ENCODE measurements around the gene STAT1.

STAT1 gene

DNA sequence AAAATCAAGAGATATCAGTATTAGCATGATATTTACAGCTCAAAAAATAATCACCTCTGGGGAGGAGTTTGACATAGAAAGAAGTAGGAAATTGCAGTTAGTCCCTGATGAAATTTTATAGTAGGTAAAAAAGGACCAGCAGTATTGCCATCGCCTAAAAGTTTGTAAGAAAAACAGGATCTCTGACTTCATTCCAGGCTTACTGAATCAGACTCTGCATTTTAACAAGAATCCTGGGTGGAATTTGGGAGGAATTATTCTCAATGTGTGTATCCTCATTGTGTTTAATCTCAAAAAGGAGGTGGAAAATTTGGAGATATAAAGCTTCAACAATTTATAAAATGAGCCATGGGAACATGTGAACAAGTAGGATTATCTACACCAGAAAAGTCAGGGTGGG, 31.2 kb upstream of the STAT1 start:
- Histone ChIP-seq H3K4me1 (ENCODE audit: control insufficient read depth, insufficient read depth, low read length) (peaks cover 2% of the 10 kb centered on the region), H3K27ac (ENCODE audit: low read depth, low read length) (no peak overlapping the region), H3K9ac (ENCODE audit: low read length) (no peak overlapping the region), H3K4me3 (ENCODE audit: low read length) (no peak overlapping the region), H3K36me3 (ENCODE audit: control insufficient read depth, insufficient read depth, low read length) (no peaks in the 10 kb centered on the region), H3K27me3 (ENCODE audit: control insufficient read depth, insufficient read depth, low read length) (no peaks in the 10 kb centered on the region)

DNA sequence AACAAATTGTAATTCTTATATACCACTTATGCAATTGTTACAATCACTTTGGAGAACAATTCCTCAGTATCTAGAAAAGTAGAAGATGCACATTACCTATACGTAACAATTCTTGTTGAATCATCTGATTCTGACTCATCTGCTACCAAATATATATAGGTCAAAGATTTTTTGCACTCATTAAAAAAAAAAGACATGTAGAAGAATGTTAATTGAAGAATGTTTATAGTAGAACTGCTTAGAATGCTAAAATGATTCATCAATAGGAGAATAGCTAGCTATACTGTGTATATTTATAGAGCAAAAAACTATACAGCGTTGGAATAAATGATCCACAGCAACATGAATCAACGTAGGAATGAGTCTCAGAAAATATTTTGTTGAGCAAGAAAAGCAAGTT, 29.5 kb upstream of the STAT1 start:
- Histone ChIP-seq H3K4me3 (ENCODE audit: low read length) (no peak overlapping the region), H3K9ac (ENCODE audit: low read length) (no peak overlapping the region), H3K4me1 (ENCODE audit: control insufficient read depth, insufficient read depth, low read length) (no peaks in the 10 kb centered on the region), H3K36me3 (ENCODE audit: control insufficient read depth, insufficient read depth, low read length) (no peaks in the 10 kb centered on the region), H3K27ac (ENCODE audit: low read depth, low read length) (no peak overlapping the region), H3K27me3 (ENCODE audit: control insufficient read depth, insufficient read depth, low read length) (no peaks in the 10 kb centered on the region)

DNA sequence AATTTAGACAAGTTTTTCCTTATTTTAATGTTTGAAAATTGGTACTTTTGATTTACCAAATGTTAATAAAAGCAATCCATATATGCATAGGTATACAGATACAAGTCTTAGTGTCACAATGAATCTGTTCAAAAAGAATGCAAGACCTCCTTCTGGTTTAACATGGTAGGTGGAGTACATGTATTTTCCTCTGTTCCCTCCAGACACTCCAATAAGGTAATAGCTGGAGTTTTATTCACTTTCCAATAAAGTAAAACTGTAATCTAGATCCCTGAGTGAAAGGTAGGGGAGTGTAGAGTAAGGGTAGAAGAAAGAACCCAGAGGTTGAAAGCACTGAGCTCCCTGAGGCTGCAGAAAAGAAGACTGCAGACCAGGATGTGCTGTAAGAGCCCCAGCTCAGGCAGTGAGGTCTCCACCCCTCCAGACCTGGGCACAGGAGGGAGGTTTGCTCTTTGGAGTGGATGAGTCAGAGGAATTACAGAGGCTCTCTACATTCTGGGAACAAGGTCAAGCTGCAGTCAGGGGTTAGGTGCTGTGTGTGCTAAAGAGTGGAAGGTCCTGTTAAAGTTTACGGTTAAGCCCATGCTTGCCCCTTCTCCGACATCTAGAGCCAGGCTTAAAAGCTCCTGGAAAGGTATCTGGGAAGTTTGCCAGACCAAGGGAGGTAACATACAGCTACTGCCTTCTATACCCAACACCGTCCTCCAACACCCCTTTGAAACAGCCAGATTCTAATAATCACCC, 27.6 kb upstream of the STAT1 start:
- no peaks in the 10 kb centered on the region for H3K36me3 ChIP-seq (ENCODE audit: control insufficient read depth, insufficient read depth, low read length)
- peak overlapping the region; percentile 40 for H3K9ac ChIP-seq (ENCODE audit: low read length)
- H3K27me3 ChIP-seq (ENCODE audit: control insufficient read depth, insufficient read depth, low read length): no peaks in the 10 kb centered on the region
- H3K27ac ChIP-seq (ENCODE audit: low read depth, low read length): no peak overlapping the region
- H3K4me1 ChIP-seq (ENCODE audit: control insufficient read depth, insufficient read depth, low read length): no peaks in the 10 kb centered on the region
- no peak overlapping the region for H3K4me3 ChIP-seq (ENCODE audit: low read length)

DNA sequence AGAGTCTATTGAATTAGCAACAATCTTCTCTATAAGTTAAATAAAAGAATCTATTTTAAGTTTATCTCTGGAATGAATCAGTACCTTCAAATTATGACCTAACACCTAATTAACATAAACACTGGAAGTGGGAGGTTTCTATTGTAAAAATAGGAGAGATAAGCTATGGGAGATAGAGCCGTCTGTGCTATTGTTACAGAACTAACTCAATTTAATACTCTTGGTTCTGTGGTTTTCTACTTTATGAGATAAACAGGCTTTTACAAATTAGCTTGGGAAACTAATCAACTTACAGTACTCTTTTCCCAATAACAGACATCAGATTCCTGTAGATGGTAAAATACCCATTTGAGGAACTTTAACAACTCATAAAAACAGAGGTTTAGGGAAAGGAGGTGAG, 25.6 kb upstream of the STAT1 start:
- H3K36me3 ChIP-seq (ENCODE audit: control insufficient read depth, insufficient read depth, low read length): no peaks in the 10 kb centered on the region
- H3K4me1 ChIP-seq (ENCODE audit: control insufficient read depth, insufficient read depth, low read length): no peaks in the 10 kb centered on the region
- H3K27ac ChIP-seq (ENCODE audit: low read depth, low read length): no peak overlapping the region
- H3K27me3 ChIP-seq (ENCODE audit: control insufficient read depth, insufficient read depth, low read length): no peaks in the 10 kb centered on the region
- no peak overlapping the region for H3K4me3 ChIP-seq (ENCODE audit: low read length)
- H3K9ac ChIP-seq (ENCODE audit: low read length): no peak overlapping the region

DNA sequence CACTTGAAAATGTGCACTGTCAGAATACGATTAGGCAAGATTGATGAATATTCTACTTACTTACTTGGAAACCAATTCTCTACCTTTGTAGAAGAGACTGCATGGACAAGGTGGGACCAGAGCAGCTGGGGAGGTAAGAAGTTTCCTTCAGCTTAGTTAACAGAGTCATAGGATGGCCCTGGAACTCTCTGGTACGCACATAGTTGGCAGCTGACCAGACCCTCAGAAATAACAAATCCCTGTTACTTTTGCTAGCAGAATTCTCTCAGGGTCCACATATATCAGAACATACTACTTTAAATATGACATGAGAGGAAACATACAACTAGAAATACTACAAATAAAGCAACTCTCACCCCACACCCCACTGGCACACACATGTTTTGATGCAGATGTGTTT, 24.8 kb upstream of the STAT1 start:
- no peak overlapping the region for H3K27ac ChIP-seq (ENCODE audit: low read depth, low read length)
- H3K4me3 ChIP-seq (ENCODE audit: low read length): no peak overlapping the region
- H3K36me3 ChIP-seq (ENCODE audit: control insufficient read depth, insufficient read depth, low read length): no peaks in the 10 kb centered on the region
- no peaks in the 10 kb centered on the region for H3K27me3 ChIP-seq (ENCODE audit: control insufficient read depth, insufficient read depth, low read length)
- no peaks in the 10 kb centered on the region for H3K4me1 ChIP-seq (ENCODE audit: control insufficient read depth, insufficient read depth, low read length)
- H3K9ac ChIP-seq (ENCODE audit: low read length): no peak overlapping the region

DNA sequence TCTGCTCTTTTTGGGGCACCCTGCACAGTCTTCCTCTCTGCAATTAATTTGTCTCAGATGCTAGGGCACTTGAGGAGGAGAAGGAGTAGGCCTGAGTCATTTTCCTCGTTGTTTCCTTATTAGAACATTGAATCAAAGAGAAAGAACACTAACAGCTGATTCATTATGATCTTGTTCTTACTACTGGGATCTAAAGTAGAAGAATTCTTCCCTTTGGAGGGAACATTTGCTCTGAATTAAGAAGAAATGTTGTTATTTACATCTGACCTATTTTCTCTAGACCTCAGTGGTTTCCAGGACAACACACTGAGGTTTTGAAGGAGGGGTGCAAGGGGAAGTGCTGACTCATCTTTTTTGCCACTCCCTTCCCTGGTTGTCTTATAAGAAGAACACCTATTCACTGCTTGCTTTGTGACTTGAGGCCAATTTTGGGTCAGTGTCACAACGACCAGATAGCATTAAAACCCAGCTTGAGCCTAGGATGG, 24.3 kb upstream of the STAT1 start:
- Histone ChIP-seq H3K4me3 (ENCODE audit: low read length) (no peak overlapping the region), H3K4me1 (ENCODE audit: control insufficient read depth, insufficient read depth, low read length) (no peaks in the 10 kb centered on the region), H3K27me3 (ENCODE audit: control insufficient read depth, insufficient read depth, low read length) (no peaks in the 10 kb centered on the region), H3K27ac (ENCODE audit: low read depth, low read length) (no peak overlapping the region), H3K36me3 (ENCODE audit: control insufficient read depth, insufficient read depth, low read length) (no peaks in the 10 kb centered on the region), H3K9ac (ENCODE audit: low read length) (no peak overlapping the region)

DNA sequence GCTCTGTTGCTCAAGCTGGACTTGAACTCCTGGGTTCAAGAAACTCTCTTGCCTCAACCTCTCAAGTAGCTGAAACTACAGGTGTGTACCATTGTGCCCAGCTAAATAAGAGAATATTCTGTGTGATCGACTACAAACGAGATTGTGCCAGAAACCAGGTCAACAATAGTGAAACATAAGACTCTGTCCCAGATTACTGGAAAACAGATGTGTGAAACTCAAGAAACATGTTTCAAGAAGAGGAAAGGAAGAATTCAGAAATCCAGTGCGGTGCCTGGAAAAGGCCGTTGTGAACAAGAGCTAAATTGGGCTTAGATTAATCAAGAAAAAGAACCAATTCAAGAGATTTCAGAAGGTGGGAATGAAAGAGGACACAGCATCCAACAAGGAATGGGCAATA, 23.4 kb upstream of the STAT1 start:
- H3K4me1 ChIP-seq (ENCODE audit: control insufficient read depth, insufficient read depth, low read length): no peaks in the 10 kb centered on the region
- H3K36me3 ChIP-seq (ENCODE audit: control insufficient read depth, insufficient read depth, low read length): no peaks in the 10 kb centered on the region
- H3K9ac ChIP-seq (ENCODE audit: low read length): no peak overlapping the region
- no peak overlapping the region for H3K27ac ChIP-seq (ENCODE audit: low read depth, low read length)
- no peak overlapping the region for H3K4me3 ChIP-seq (ENCODE audit: low read length)
- no peaks in the 10 kb centered on the region for H3K27me3 ChIP-seq (ENCODE audit: control insufficient read depth, insufficient read depth, low read length)

DNA sequence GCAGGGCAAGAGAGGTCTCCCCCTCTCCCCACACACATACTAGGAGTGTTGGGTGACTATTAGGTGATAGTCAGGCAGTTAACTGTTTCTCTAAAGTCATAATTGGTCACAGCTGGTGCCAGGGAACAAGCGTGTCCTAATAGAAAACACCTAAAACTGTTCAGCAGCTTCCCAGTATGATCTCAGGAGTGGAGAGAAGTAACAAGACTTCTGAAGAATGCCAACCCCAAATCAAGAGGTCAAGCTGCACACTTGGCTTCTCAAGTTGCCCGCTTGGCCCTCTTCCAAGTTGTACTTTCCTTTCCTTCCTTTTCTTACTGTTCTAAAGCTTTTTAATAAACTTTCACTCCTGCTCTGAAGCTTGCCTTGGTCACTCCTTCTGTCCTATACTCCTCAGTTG, 22.4 kb upstream of the STAT1 start:
- Histone ChIP-seq H3K4me1 (ENCODE audit: control insufficient read depth, insufficient read depth, low read length) (no peaks in the 10 kb centered on the region), H3K36me3 (ENCODE audit: control insufficient read depth, insufficient read depth, low read length) (no peaks in the 10 kb centered on the region), H3K9ac (ENCODE audit: low read length) (no peak overlapping the region), H3K27ac (ENCODE audit: low read depth, low read length) (no peak overlapping the region), H3K4me3 (ENCODE audit: low read length) (no peak overlapping the region), H3K27me3 (ENCODE audit: control insufficient read depth, insufficient read depth, low read length) (no peaks in the 10 kb centered on the region)

DNA sequence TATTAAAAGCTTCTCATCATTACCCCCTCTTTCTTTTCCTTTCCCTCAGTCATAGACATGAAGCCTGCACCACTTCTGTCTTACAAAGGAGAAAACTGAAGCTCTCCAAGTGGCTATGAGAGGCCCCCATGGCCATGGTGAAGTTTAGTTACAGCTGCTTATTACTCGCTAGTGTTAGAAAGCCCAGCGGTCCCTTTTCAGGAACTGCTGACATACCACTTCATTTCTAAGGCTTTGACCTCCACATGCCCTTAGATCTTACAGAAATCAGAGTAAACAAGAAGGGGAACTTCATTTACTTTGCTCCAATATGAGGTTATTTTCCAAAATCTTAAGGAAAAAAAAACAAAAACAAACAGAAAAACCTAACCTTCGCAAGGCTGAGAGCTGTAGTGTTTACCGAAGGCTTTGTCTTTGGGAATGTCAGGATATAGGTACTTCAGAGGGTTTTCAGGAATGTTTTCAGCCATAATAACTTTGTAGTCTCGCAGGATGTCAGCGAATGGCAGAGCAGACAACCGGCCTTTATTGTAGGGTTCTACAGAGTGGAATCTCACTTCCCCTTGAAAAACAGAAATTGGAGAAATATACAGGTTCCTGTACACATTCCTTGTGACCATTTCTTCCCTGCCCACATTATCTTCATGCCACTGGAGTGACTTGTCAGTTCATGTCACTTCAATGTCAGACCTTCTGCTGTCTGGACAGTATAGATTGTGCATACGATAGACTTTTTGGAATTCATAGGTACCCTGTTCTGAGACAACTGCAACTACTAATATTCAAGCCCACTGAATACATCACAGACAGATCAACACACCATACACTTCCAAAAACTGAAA, 18.8 kb upstream of the STAT1 start:
- no peak overlapping the region for H3K27ac ChIP-seq (ENCODE audit: low read depth, low read length)

DNA sequence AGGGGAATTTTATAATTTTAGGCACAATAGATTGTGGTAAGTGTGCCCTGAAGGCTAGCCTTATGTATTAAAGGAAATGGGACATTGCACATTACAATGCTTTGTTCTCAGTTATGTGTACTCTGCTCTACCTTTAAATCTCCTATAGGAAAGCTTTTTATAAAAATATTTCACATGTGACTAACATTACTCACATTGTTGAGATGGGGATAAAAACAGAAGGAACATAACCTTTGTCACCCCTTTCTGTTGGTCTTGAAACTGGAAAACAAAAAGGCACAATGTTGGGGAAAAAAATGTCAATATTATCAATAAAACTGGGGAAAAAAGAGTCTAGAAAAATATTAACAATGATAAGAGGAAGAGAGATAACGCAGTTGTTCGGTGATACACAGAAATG, 17.3 kb upstream of the STAT1 start:
- H3K36me3 ChIP-seq (ENCODE audit: control insufficient read depth, insufficient read depth, low read length): no peaks in the 10 kb centered on the region
- H3K4me3 ChIP-seq (ENCODE audit: low read length): no peak overlapping the region
- no peak overlapping the region for H3K27ac ChIP-seq (ENCODE audit: low read depth, low read length)
- no peak overlapping the region for H3K9ac ChIP-seq (ENCODE audit: low read length)
- no peaks in the 10 kb centered on the region for H3K27me3 ChIP-seq (ENCODE audit: control insufficient read depth, insufficient read depth, low read length)
- no peaks in the 10 kb centered on the region for H3K4me1 ChIP-seq (ENCODE audit: control insufficient read depth, insufficient read depth, low read length)

More for the DNA sequence above, 18.8 kb upstream of the STAT1 start:
- no peaks in the 10 kb centered on the region for H3K36me3 ChIP-seq (ENCODE audit: control insufficient read depth, insufficient read depth, low read length)
- H3K4me1 ChIP-seq (ENCODE audit: control insufficient read depth, insufficient read depth, low read length): no peaks in the 10 kb centered on the region
- H3K27me3 ChIP-seq (ENCODE audit: control insufficient read depth, insufficient read depth, low read length): no peaks in the 10 kb centered on the region
- H3K4me3 ChIP-seq (ENCODE audit: low read length): no peak overlapping the region
- H3K9ac ChIP-seq (ENCODE audit: low read length): no peak overlapping the region

DNA sequence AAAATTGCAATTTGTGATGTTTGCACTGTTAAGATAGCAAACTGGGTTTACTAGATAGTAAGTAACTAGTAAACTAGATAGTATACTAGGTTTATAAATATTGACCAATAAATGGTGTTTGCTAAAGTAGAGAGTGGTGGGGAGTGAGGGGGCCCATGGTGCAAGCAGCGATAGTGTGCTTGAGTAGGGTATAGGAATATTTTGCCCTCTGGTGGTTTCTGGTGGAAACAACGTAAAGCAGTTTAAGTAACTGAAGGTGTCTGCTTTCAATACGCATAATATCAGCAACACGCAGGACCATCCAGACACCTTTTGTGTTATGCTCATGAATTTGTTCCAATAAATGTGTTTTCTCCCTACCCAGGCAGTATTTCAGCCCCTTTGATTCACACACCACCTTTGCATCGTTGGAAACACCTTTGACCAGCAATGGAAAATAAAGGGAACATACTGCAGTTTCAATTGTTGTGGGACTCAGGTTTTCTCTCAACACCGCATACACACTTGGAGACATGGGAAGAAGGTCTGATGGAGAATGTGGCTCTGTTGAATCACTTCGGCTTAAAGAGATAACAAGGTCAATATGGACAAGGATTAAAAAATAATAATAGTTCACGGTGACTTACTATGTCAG, 16.7 kb upstream of the STAT1 start:
- Histone ChIP-seq H3K4me3 (ENCODE audit: low read length) (peak overlapping the region; percentile 26), H3K9ac (ENCODE audit: low read length) (no peak overlapping the region), H3K36me3 (ENCODE audit: control insufficient read depth, insufficient read depth, low read length) (no peaks in the 10 kb centered on the region), H3K4me1 (ENCODE audit: control insufficient read depth, insufficient read depth, low read length) (no peaks in the 10 kb centered on the region), H3K27ac (ENCODE audit: low read depth, low read length) (no peak overlapping the region), H3K27me3 (ENCODE audit: control insufficient read depth, insufficient read depth, low read length) (no peaks in the 10 kb centered on the region)

DNA sequence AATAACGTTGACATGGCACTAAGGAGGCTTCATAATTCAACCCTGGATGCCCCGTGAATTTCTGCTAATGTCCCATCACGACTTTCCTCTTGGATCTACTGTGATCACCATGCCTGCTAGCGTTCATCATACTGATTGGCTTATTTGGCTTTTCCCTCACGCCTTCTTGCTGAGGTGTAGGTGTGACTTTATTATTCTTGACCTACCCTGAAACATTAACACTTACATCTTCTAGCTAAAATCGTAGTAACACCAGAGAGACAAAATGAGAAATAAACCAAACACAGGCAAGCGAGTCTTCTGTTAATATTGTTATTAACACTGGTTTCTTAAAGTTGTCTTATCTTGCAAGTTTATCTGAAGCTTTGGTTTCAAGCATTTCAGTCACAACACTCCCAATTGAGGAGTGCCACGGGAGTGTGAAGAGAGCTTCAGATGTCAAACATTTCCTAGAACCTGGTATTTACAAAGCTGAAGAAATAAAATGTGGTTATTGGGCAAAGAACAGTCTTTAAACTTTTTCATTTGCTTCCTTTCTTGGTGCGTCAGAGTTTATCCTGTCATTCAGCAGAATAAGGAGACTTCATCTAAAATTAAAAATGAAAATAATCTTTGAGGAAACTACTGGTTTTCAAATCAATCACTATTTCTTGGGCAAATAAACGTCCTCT, 15.4 kb upstream of the STAT1 start:
- Histone ChIP-seq H3K36me3 (ENCODE audit: control insufficient read depth, insufficient read depth, low read length) (no peaks in the 10 kb centered on the region), H3K4me1 (ENCODE audit: control insufficient read depth, insufficient read depth, low read length) (no peaks in the 10 kb centered on the region), H3K27me3 (ENCODE audit: control insufficient read depth, insufficient read depth, low read length) (no peaks in the 10 kb centered on the region), H3K9ac (ENCODE audit: low read length) (no peak overlapping the region), H3K4me3 (ENCODE audit: low read length) (no peak overlapping the region), H3K27ac (ENCODE audit: low read depth, low read length) (no peak overlapping the region)

Measured in rectal smooth muscle tissue (tissue), 1 donor.